Vagina (tissue), 2 donors: Measurements from ENCODE around the gene TEX44.

Source experiments
- POLR2A ChIP-seq, 2 donors: fragments of 450-650 bp; IDR thresholded peaks; one replicate each; pipeline ENCODE4 v1.6.1; 2017; ENCODE audit warnings: antibody characterized with exemption in 2 of 2, mild to moderate bottlenecking in 2 of 2, moderate library complexity in 2 of 2
- POLR2AphosphoS5 ChIP-seq, 2 donors: sonication (generic); formaldehyde crosslinking; IDR thresholded peaks; one replicate each; pipeline ENCODE4 v1.9.0; 2017; ENCODE audit warnings: antibody characterized with exemption in 2 of 2, mild to moderate bottlenecking in 2 of 2, low read depth in 1 of 2; ENCODE audit not compliant: insufficient read depth in 1 of 2
- TF ChIP-seq, protein P1 (sequence below), 3 experiments: fragments of 450-650 bp in 2 of 3; fragments of 200-600 bp in 1 of 3; sonication (generic) in 1 of 3; IDR thresholded peaks; one replicate each; pipeline ENCODE4 v1.5.1; 2017 to 2019; ENCODE audit warnings: antibody characterized with exemption in 3 of 3, mild to moderate bottlenecking in 2 of 3, moderate library complexity in 2 of 3

GRCh38 chr2:231548752-231549151 lies 43.9 kb upstream of the TEX44 start:
- TF ChIP-seq, protein P1, sequence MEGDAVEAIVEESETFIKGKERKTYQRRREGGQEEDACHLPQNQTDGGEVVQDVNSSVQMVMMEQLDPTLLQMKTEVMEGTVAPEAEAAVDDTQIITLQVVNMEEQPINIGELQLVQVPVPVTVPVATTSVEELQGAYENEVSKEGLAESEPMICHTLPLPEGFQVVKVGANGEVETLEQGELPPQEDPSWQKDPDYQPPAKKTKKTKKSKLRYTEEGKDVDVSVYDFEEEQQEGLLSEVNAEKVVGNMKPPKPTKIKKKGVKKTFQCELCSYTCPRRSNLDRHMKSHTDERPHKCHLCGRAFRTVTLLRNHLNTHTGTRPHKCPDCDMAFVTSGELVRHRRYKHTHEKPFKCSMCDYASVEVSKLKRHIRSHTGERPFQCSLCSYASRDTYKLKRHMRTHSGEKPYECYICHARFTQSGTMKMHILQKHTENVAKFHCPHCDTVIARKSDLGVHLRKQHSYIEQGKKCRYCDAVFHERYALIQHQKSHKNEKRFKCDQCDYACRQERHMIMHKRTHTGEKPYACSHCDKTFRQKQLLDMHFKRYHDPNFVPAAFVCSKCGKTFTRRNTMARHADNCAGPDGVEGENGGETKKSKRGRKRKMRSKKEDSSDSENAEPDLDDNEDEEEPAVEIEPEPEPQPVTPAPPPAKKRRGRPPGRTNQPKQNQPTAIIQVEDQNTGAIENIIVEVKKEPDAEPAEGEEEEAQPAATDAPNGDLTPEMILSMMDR (IDR thresholded peaks at IDR 0.05): no peak
- TF ChIP-seq POLR2A (IDR thresholded peaks at IDR 0.05) (no peak), POLR2AphosphoS5 (IDR thresholded peaks at IDR 0.05; ENCODE audit: insufficient read depth in 1 of 2, low read depth in 1 of 2) (no peak)
